VCaP (cell line): ENCODE data around the gene SCFD2.
"Not testable (repeated sequence)": the region's sequence is repeated elsewhere in the genome, so short reads cannot be mapped to it uniquely, and the experiment has no call there.

ENCODE experiments used
- H3K27ac ChIP-seq: fragments of 450-650 bp; 2 replicates; pipeline ENCODE4 v1.5.1; 2017
- TF ChIP-seq, protein P1 (sequence below): fragments of 450-650 bp; conservative IDR thresholded peaks from 2 replicates; pipeline ENCODE4 v1.5.1; 2017; ENCODE audit warnings: mild to moderate bottlenecking, moderate library complexity

The SCFD2 gene

DNA sequence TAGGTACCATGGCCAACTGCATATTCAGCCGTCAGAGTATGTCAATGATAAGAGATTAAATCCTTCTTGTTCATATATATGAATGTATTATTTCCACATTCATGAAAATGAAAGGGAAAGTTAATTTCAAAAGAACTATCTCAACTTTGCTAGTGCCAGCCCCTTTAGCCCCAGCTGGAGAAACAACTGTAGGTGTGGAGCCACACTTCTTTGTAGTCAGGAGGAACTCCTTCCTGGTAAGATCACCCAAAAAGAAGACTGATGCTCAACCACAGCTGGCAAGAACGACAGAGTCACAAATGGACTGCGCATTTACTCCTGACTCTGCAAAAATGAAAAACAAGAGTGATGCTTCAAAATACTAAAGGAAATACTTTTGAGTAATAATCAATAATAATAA lies 367.4 kb downstream of the SCFD2 start:
- TF ChIP-seq, protein P1, sequence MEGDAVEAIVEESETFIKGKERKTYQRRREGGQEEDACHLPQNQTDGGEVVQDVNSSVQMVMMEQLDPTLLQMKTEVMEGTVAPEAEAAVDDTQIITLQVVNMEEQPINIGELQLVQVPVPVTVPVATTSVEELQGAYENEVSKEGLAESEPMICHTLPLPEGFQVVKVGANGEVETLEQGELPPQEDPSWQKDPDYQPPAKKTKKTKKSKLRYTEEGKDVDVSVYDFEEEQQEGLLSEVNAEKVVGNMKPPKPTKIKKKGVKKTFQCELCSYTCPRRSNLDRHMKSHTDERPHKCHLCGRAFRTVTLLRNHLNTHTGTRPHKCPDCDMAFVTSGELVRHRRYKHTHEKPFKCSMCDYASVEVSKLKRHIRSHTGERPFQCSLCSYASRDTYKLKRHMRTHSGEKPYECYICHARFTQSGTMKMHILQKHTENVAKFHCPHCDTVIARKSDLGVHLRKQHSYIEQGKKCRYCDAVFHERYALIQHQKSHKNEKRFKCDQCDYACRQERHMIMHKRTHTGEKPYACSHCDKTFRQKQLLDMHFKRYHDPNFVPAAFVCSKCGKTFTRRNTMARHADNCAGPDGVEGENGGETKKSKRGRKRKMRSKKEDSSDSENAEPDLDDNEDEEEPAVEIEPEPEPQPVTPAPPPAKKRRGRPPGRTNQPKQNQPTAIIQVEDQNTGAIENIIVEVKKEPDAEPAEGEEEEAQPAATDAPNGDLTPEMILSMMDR, result no peak
- H3K27ac ChIP-seq, result no peak overlapping the region

DNA sequence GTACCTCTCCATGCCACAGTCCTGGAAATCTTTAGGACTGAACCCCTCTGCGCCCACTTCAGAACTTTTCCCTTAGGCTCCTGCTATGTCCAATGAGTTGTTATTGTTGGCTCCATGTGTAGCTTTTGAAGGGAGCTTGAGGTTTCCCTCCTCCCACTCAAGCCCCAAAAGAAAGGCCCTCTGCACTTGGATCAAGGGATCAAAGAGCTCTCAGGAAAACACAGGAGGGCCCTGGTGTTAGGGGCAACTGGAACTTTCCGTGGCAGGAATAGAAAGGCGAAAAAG lies 368.8 kb downstream of the SCFD2 start:
- H3K27ac ChIP-seq, result no peak overlapping the region
- TF ChIP-seq, protein P1, result no peak

GRCh38 chr4:52996261-52997131 lies 369.4 kb downstream of the SCFD2 start:
- TF ChIP-seq, protein P1, result no peak
- no peak overlapping the region for H3K27ac ChIP-seq

DNA sequence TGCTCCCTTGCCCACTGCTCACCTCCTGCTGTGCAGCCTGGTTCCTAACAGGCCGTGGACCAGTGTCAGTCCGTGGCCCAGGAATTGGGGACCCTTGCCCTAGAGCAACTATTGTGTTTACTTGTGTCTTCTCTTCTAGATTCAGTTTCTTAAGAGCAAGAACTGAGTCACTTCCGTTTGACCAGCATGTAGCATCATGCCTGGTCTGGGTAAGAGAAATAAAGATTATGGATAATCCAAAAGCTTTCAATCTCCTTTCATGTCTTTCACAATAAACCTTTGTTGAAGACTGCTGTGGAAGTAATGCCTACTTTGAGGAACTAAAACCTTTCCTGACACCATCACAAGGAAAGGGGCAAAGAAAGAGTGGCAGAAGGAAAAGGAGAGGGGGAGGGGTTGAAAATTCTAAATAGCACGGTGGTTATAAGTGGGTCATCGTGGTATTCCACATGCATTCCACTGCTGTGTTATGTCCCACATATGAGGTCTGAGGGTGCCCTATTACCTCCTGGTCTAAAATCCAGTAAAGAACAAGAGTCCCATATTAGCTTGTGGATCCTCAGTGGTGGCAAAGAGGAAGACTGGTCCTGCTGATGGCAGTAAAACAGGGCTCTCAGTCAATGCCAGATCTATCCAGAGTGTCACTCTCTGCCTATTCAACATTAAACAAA lies 370.4 kb downstream of the SCFD2 start:
- H3K27ac ChIP-seq, result no peak overlapping the region
- TF ChIP-seq, protein P1, result no peak

GRCh38 chr4:52994567-52994966 lies 371.3 kb downstream of the SCFD2 start:
- no peak overlapping the region for H3K27ac ChIP-seq
- TF ChIP-seq, protein P1, result no peak

GRCh38 chr4:52993771-52994170 lies 372.1 kb downstream of the SCFD2 start:
- TF ChIP-seq, protein P1, result no peak
- no peak overlapping the region for H3K27ac ChIP-seq

GRCh38 chr4:52992551-52992950 lies 373.3 kb downstream of the SCFD2 start:
- not testable (repeated sequence) for H3K27ac ChIP-seq

- TF ChIP-seq, protein P1, result no peak
- H3K27ac ChIP-seq, result no peak overlapping the region
Measured at GRCh38 chr4:52991472-52991871, 374.4 kb downstream of the SCFD2 start.
